RWPE2 (cell line): ENCODE measurements around the gene ZBTB37.
A peak's percentile ranks its signal among the peaks of the same experiment; 100 is the strongest.

Source experiments
- ATAC-seq: fragments of 200-7000 bp; cut with Tn5 transposase; 3 replicates; pipeline ENCODE4 v1.9.1; 2021; ENCODE audit warnings: low read depth
- DNase-seq: peaks from one replicate; pipeline ENCODE4 v3.0.0-alpha.2; 2020; ENCODE audit warnings: low spot score
- H3K27ac ChIP-seq: fragments of 450-650 bp; 2 replicates; pipeline ENCODE4 v1.5.1; 2017; ENCODE audit warnings: mild to moderate bottlenecking; ENCODE audit not compliant: poor library complexity, severe bottlenecking
- H3K27me3 ChIP-seq: fragments of 250-450 bp; sonication (Bioruptor Pico); 2 replicates; pipeline ENCODE4 v1.5.1; 2021; ENCODE audit warnings: mild to moderate bottlenecking, moderate library complexity; ENCODE audit not compliant: insufficient read depth, poor library complexity, severe bottlenecking
- H3K36me3 ChIP-seq: fragments of 250-450 bp; sonication (Bioruptor Pico); 2 replicates; pipeline ENCODE4 v1.5.1; 2020; ENCODE audit warnings: low read depth, mild to moderate bottlenecking, moderate library complexity
- H3K4me1 ChIP-seq: fragments of 250-450 bp; sonication (Bioruptor Pico); 2 replicates; pipeline ENCODE4 v1.5.1; 2021; ENCODE audit warnings: mild to moderate bottlenecking, moderate library complexity; ENCODE audit not compliant: insufficient read depth, poor library complexity, severe bottlenecking
- H3K4me3 ChIP-seq: fragments of 250-450 bp; sonication (Bioruptor Pico); 2 replicates; pipeline ENCODE4 v1.5.1; 2021; ENCODE audit warnings: mild to moderate bottlenecking, moderate library complexity; ENCODE audit not compliant: severe bottlenecking
- H3K9me3 ChIP-seq: fragments of 250-450 bp; sonication (Bioruptor Pico); 2 replicates; pipeline ENCODE4 v1.5.1; 2021; ENCODE audit warnings: mild to moderate bottlenecking, moderate library complexity; ENCODE audit not compliant: severe bottlenecking
- CTCF ChIP-seq: fragments of 450-650 bp; IDR thresholded peaks from one replicate; pipeline ENCODE4 v1.5.1; 2017; ENCODE audit warnings: mild to moderate bottlenecking, moderate library complexity; ENCODE audit not compliant: poor library complexity, severe bottlenecking

The ZBTB37 gene

DNA sequence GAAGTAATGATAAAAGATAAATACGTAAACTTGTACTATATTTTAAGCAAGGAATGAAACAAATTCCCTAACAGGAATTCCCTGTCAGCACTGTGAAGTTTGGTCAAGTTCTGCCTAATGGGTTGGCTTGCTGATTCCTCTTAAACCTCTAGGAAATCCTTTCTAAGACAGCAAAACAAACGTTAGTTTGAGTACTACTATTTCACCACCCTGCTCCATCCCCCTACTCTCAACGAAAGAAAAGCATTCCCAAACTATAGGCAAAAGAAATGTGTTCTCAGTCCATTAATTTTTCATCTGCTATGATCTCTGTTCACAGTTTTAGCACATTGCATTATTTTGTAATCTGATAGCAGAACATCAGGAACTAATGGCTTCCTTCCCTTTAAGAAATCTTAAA lies 32.8 kb downstream of the ZBTB37 start:
- no peak for DNase-seq

DNA sequence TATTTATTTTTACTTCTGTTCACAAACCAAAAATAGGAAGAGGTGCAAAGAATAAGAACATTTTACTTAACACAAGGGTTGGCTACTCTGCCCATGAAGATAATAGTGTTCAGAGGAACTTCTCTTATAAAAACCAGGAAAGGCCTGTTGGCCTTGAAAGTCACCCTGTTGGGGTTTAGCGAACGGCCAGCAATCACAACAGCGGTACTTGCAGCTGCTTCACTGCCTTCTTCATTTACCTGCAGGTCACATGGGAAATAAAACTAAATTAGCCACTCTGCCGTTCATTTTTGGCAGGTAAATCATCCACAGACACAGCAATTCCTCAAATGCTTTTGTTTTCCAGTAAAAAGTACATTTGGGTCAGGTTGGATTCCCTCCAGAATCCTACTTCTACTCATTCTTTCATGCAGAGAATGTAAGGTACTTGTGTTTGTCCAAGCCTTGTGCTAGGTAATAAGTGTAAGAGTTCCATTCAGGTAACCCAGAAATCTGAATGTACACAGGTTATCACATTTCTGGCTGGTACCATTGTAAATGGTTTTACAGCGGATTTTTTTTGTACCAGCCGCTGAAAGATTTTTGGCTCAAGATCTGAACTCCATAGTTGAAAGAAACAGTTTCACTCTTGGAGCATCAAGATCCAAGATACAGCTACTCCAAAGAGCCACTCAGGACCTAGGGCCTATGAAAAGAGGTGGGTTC lies 35.8 kb downstream of the ZBTB37 start:
- Histone ChIP-seq H3K4me3 (no peak overlapping the region), H3K9me3 (no peaks in the 10 kb centered on the region), H3K27me3 (no peaks in the 10 kb centered on the region), H3K36me3 (no peaks in the 10 kb centered on the region), H3K4me1 (no peaks in the 10 kb centered on the region), H3K27ac (no peak overlapping the region)
- DNase-seq (no peak), ATAC-seq (no peak)
- TF ChIP-seq CTCF = no peak

More for the DNA sequence above, 32.8 kb downstream of the ZBTB37 start:
- no peaks in the 10 kb centered on the region for H3K9me3 ChIP-seq
- no peak overlapping the region for H3K27ac ChIP-seq
- no peaks in the 10 kb centered on the region for H3K27me3 ChIP-seq
- no peak for TF ChIP-seq CTCF
- no peaks in the 10 kb centered on the region for H3K4me1 ChIP-seq
- no peak for ATAC-seq
- H3K4me3 ChIP-seq = no peak overlapping the region
- no peaks in the 10 kb centered on the region for H3K36me3 ChIP-seq

DNA sequence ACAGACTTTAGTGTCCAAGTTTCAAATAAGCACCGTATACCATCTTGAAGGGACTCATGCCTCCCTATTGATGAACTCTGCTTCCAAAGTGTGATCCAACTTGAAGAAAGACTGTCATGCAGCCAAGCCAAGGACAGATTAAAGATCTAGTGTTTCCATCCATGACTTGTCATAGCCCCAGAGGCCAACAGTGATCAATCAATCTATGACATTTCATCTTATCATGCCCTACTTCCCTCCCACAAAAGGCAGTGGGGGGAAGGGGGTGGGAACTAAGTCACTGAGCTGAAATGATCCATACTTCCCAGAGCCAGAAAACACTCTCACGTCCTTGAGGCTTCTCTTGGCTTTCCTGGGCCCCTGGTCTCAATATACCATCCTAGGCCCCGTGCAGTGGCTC lies 44.9 kb downstream of the ZBTB37 start:
- Histone ChIP-seq H3K36me3 (no peaks in the 10 kb centered on the region), H3K9me3 (no peaks in the 10 kb centered on the region), H3K4me3 (no peak overlapping the region), H3K27ac (no peak overlapping the region), H3K27me3 (no peaks in the 10 kb centered on the region), H3K4me1 (no peaks in the 10 kb centered on the region)
- DNase-seq (no peak), ATAC-seq (no peak)
- TF ChIP-seq CTCF = no peak

- DNase-seq (no peak), ATAC-seq (0 out of 3 replicates have a peak, but pooled peaks have one; percentile 55)
- Histone ChIP-seq H3K4me3 (no peak overlapping the region), H3K36me3 (no peaks in the 10 kb centered on the region), H3K27ac (no peak overlapping the region), H3K4me1 (no peaks in the 10 kb centered on the region), H3K27me3 (no peaks in the 10 kb centered on the region), H3K9me3 (no peaks in the 10 kb centered on the region)
- peak; percentile 67 for TF ChIP-seq CTCF
Observed at GRCh38 chr1:173914366-173914871, 46.2 kb downstream of the ZBTB37 start.

GRCh38 chr1:173915596-173915995 lies 47.4 kb downstream of the ZBTB37 start:
- H3K36me3 ChIP-seq = no peaks in the 10 kb centered on the region
- no peaks in the 10 kb centered on the region for H3K9me3 ChIP-seq
- H3K4me3 ChIP-seq = no peak overlapping the region
- ATAC-seq (no peak), DNase-seq (no peak)
- H3K4me1 ChIP-seq = no peaks in the 10 kb centered on the region
- no peak overlapping the region for H3K27ac ChIP-seq
- TF ChIP-seq CTCF = no peak
- H3K27me3 ChIP-seq = no peaks in the 10 kb centered on the region
